HG02798 (cell line): ENCODE results near the gene MAST4.
"Not testable (repeated sequence)": the region's sequence is repeated elsewhere in the genome, so short reads cannot be mapped to it uniquely, and the experiment has no call there.

Source experiments
- ATAC-seq: cut with Tn5 transposase; IDR thresholded peaks from one replicate; pipeline ENCODE4 v1.9.1; 2021; ENCODE audit warnings: mild to moderate bottlenecking; ENCODE audit not compliant: unreplicated experiment, poor library complexity

The MAST4 gene

GRCh38 chr5:67160272-67160671, 564.1 kb downstream of the MAST4 start:
- no peak for ATAC-seq

- no peak for ATAC-seq
These were observed 564.8 kb downstream of the MAST4 start for GRCh38 chr5:67160985-67161384.

GRCh38 chr5:67161767-67162166, 565.6 kb downstream of the MAST4 start:
- no peak for ATAC-seq

GRCh38 chr5:67163231-67163756, 567.1 kb downstream of the MAST4 start:
- no peak for ATAC-seq

GRCh38 chr5:67163863-67164595, 567.8 kb downstream of the MAST4 start:
- ATAC-seq = no peak

- no peak for ATAC-seq
These were observed 568.8 kb downstream of the MAST4 start for GRCh38 chr5:67164856-67165525.

- ATAC-seq = peak; percentile 89
These were observed 569.6 kb downstream of the MAST4 start for GRCh38 chr5:67165526-67166459.

- peak; percentile 52 for ATAC-seq
These were observed 570.5 kb downstream of the MAST4 start for GRCh38 chr5:67166460-67167285.

- ATAC-seq = no peak
These were observed 571.9 kb downstream of the MAST4 start for GRCh38 chr5:67168069-67168468.

GRCh38 chr5:67170767-67171166, 574.6 kb downstream of the MAST4 start:
- ATAC-seq = no peak

- ATAC-seq = not testable (repeated sequence)
These were observed 577.2 kb downstream of the MAST4 start for GRCh38 chr5:67173351-67173750.

GRCh38 chr5:67173959-67174358, 577.8 kb downstream of the MAST4 start:
- ATAC-seq = no peak

GRCh38 chr5:67176936-67177335, 580.7 kb downstream of the MAST4 start:
- ATAC-seq = no peak

- no peak for ATAC-seq
These were observed 581.9 kb downstream of the MAST4 start for GRCh38 chr5:67178085-67178484.

GRCh38 chr5:67178966-67179365, 582.8 kb downstream of the MAST4 start:
- no peak for ATAC-seq

GRCh38 chr5:67179697-67180361, 583.6 kb downstream of the MAST4 start:
- ATAC-seq = no peak

- no peak for ATAC-seq
These were observed 585.5 kb downstream of the MAST4 start for GRCh38 chr5:67181648-67182221.

GRCh38 chr5:67182301-67182790, 586.2 kb downstream of the MAST4 start:
- ATAC-seq = no peak

- ATAC-seq = no peak
These were observed 587.7 kb downstream of the MAST4 start for GRCh38 chr5:67183859-67184258.
